Nephron progenitor cell (in vitro differentiated cells): ENCODE results near the gene HPCAL1.

Experiments used
- DNase-seq: peaks from one replicate; pipeline ENCODE4 v3.0.0; 2021
- H3K27ac Mint-ChIP-seq: 2 replicates; pipeline ENCODE4 v1.8.0; 2021; ENCODE audit warnings: mild to moderate bottlenecking, moderate library complexity, mixed read lengths
- H3K27me3 Mint-ChIP-seq: 2 replicates; pipeline ENCODE4 v1.8.0; 2021; ENCODE audit warnings: mild to moderate bottlenecking, low read depth, mixed read lengths; ENCODE audit not compliant: poor library complexity
- H3K36me3 Mint-ChIP-seq: 2 replicates; pipeline ENCODE4 v1.8.0; 2021; ENCODE audit warnings: low read depth, mixed read lengths
- H3K4me1 Mint-ChIP-seq: 2 replicates; pipeline ENCODE4 v1.8.0; 2021; ENCODE audit warnings: mixed read lengths
- H3K4me3 Mint-ChIP-seq: 2 replicates; pipeline ENCODE4 v1.8.0; 2021; ENCODE audit warnings: mild to moderate bottlenecking, moderate library complexity, mixed read lengths
- H3K9me3 Mint-ChIP-seq: 2 replicates; pipeline ENCODE4 v1.8.0; 2021; ENCODE audit warnings: mild to moderate bottlenecking, moderate library complexity, mixed read lengths
- TF ChIP-seq, protein P1 (sequence below): fragments of 200-600 bp; sonication (generic); IDR thresholded peaks from 2 replicates; pipeline ENCODE4 v1.5.0; 2021; ENCODE audit warnings: antibody characterized with exemption

Gene HPCAL1

DNA sequence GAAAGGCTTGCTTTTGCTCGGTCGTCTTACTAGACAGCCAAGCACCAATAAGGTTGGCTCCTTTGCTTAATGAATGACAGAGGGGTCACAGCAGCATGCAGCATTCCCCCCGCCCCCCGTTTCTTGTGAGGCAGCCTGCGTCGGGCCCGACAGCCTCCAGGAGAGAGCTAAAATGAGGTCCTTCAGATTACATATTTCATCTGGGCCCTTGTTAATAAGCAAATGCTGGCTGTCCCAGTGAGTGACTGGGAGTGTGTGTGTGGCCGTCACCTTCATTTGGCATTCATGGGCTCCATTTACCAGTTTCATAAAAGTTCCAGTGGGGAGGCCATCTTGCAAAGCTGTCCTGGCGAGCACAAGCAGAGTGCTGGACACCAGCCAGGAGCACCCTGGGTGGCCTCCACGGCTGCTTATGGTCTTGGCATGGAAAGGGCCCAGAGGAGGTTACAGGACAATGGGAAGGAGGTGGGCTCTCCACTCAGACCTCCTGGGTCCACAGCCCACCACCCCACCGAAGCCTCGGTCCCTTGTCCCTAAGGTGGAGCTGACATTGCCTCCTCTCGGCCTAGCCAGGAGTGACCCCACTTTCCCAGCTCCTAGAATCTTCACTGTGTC is 108.2 kb downstream of the HPCAL1 start:
- DNase-seq = no peak
- Mint-ChIP-seq H3K27me3 (peaks cover 18% of the 10 kb centered on the region), H3K36me3 (peaks cover 9% of the 10 kb centered on the region), H3K9me3 (peaks cover 3% of the 10 kb centered on the region), H3K4me3 (no peak overlapping the region), H3K4me1 (peaks cover 40% of the 10 kb centered on the region), H3K27ac (no peak overlapping the region)
- TF ChIP-seq, protein P1, sequence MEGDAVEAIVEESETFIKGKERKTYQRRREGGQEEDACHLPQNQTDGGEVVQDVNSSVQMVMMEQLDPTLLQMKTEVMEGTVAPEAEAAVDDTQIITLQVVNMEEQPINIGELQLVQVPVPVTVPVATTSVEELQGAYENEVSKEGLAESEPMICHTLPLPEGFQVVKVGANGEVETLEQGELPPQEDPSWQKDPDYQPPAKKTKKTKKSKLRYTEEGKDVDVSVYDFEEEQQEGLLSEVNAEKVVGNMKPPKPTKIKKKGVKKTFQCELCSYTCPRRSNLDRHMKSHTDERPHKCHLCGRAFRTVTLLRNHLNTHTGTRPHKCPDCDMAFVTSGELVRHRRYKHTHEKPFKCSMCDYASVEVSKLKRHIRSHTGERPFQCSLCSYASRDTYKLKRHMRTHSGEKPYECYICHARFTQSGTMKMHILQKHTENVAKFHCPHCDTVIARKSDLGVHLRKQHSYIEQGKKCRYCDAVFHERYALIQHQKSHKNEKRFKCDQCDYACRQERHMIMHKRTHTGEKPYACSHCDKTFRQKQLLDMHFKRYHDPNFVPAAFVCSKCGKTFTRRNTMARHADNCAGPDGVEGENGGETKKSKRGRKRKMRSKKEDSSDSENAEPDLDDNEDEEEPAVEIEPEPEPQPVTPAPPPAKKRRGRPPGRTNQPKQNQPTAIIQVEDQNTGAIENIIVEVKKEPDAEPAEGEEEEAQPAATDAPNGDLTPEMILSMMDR = no peak

DNA sequence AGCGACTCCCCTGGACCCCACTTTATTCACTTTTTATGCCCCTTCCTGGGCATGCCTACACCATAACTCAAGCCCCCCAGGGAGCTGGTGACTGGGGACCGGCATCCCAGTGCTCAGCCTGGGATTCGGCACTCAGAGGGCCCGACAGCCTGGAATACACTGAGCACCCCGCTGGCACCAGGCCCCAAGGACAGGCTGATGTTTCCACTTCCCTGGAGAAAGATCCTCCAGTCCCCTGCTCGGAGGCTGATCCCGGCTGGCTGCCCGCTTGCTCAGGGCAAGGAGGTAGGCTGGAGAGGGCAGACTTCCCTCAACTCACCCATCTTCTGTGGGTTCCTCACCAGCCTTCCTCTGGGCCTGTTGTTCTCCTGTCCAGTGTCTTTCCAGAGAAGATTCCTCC is 108.9 kb downstream of the HPCAL1 start:
- TF ChIP-seq, protein P1 = no peak
- Mint-ChIP-seq H3K4me3 (no peak overlapping the region), H3K27ac (no peak overlapping the region), H3K9me3 (peaks cover 3% of the 10 kb centered on the region), H3K36me3 (peaks cover 9% of the 10 kb centered on the region), H3K4me1 (peaks cover 39% of the 10 kb centered on the region), H3K27me3 (peaks cover 20% of the 10 kb centered on the region)
- DNase-seq = no peak

DNA sequence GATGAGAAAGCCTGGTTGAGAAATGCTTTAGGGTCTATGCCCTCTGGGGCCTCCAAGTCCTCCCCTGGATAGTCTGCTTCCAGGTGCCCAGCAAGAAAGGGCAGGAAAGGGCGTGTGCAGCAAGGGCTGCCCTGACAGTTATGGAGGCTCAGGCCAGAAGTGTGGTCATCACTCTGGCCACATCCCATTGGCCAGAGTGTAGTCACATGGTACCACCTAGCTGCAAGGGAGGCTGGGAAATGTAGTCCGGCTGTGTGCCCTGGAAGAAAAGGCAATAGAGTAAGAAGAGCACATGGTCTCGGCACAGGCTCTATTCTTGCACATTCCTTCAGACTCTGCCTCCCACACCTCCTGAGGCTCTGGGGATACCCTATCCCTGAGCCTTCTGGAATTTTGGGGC is 109.7 kb downstream of the HPCAL1 start:
- TF ChIP-seq, protein P1 = no peak
- Mint-ChIP-seq H3K27ac (no peak overlapping the region), H3K27me3 (peaks cover 20% of the 10 kb centered on the region), H3K4me3 (no peak overlapping the region), H3K4me1 (peaks cover 38% of the 10 kb centered on the region), H3K36me3 (peaks cover 9% of the 10 kb centered on the region), H3K9me3 (peaks cover 3% of the 10 kb centered on the region)
- no peak for DNase-seq

DNA sequence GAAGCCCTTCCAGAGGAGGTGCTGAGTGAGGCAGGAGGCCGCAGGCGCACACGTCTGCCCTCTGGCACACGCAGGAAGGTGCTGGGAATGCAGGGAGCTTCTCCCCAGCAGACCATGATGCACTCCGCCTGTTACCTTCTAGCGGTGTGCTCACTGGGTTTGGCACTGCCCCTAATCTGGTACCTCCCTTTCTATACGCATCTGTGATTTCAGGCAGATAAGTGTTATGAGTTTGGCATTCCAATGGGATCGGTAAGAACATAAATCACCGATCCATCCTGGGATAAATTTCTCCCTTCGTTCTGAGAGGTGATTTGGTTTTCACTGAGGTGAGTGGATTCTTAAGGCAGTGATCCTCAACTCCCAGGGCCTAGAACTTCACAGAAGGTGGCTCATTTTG is 110.8 kb downstream of the HPCAL1 start:
- DNase-seq = no peak
- Mint-ChIP-seq H3K4me3 (no peak overlapping the region), H3K27ac (no peak overlapping the region), H3K9me3 (peaks cover 3% of the 10 kb centered on the region), H3K27me3 (peaks cover 14% of the 10 kb centered on the region), H3K4me1 (peaks cover 32% of the 10 kb centered on the region), H3K36me3 (peaks cover 9% of the 10 kb centered on the region)
- TF ChIP-seq, protein P1 = no peak

DNA sequence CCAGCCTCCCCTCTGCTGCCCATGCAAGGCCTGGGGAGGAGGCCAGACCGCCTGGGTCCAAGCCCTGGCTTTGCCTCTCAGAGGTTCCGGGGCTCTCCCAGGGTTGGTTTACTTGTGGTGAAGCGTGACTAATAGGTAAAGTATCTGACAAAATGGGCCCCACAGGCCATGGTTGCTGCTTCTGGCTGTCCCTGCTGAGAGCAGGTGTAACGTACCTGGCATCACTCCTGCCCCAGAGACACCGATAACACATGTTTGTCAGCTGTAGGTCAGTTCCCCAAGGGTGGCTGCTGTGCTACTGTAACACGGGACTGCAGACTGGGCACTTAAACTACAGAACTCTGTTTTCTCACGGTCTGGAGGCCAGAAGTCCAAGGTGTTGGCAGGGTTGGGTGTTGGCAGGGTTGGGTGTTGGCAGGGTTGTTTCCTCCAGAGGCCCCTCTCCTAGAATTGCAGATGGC is 111.3 kb downstream of the HPCAL1 start:
- TF ChIP-seq, protein P1 = no peak
- H3K27me3 Mint-ChIP-seq = peaks cover 14% of the 10 kb centered on the region
- DNase-seq = no peak

DNA sequence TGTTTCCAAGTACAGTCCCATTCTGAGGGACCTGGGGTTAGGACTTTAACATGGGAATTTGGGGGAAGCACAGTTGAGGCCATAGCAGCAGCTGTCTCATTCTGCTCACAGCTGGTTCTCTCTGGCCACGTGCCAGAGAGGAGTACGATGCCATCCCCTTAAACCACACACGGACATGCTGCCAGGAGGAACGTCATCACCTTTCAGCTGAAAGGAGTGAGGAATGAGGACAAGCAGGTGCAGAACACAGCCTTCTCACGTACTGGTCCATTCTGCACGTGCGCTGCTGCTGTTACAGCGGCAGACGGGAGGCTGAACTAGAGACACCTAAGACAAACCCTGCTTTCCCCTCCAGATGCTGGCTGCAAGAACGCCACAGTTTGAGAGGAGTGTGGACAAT is 111.9 kb downstream of the HPCAL1 start:
- no peak for DNase-seq
- TF ChIP-seq, protein P1 = no peak
- no peak overlapping the region for H3K27ac Mint-ChIP-seq
- peaks cover 3% of the 10 kb centered on the region for H3K9me3 Mint-ChIP-seq
- no peak overlapping the region for H3K4me3 Mint-ChIP-seq
- H3K27me3 Mint-ChIP-seq = peaks cover 13% of the 10 kb centered on the region
- peaks cover 27% of the 10 kb centered on the region for H3K4me1 Mint-ChIP-seq
- H3K36me3 Mint-ChIP-seq = peaks cover 9% of the 10 kb centered on the region

More for the DNA sequence above, 111.3 kb downstream of the HPCAL1 start:
- H3K27ac Mint-ChIP-seq = no peak overlapping the region
- no peak overlapping the region for H3K4me3 Mint-ChIP-seq
- peaks cover 9% of the 10 kb centered on the region for H3K36me3 Mint-ChIP-seq
- H3K4me1 Mint-ChIP-seq = peaks cover 30% of the 10 kb centered on the region
- peaks cover 3% of the 10 kb centered on the region for H3K9me3 Mint-ChIP-seq
